ENCODE data around the gene SOAT1. TPM values are rescaled to one million over a fixed set of nuclear protein-coding genes. Genes with fewer than 3 reads are reported as not detected.
"Not testable (repeated sequence)": the region's sequence is repeated elsewhere in the genome, so short reads cannot be mapped to it uniquely, and the experiment has no call there.

Gene SOAT1
- total and polyA plus RNA-seq, 5 donors: 5.1 to 20.3 (median 18.2) TPM

DNA sequence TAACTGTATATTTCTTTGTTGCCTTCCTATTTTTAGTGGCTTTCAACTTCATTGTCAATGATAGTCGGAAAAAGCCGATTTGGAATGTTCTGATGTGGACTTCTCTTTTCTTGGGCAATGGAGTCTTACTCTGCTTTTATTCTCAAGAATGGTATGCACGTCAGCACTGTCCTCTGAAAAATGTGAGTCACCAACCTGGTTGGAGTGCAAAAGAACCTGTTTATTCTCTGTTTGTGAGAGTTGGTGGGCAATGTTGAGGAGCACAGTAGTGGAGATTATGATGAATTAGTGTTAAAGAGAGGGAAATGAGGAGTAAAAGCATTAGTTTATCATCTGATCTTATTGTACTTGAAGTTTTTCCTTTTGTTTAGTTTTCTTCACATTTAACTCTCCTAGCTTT lies 57.7 kb downstream of the SOAT1 start:
- intact Hi-C loops (cut with DNase I): no loop called here
- ATAC-seq: no peak
- peaks cover 1% of the 10 kb centered on the region for H3K4me1 ChIP-seq (ENCODE audit: control insufficient read depth, insufficient read depth, low read length)
- no peak overlapping the region for H3K4me3 ChIP-seq (ENCODE audit: low read length)
- 90% methylated on average over 3 of the region's 3 CpGs for WGBS
- H3K27me3 ChIP-seq (ENCODE audit: control insufficient read depth, insufficient read depth): no peaks in the 10 kb centered on the region
- DNase-seq: no peak
- H3K9me3 ChIP-seq (ENCODE audit: control insufficient read depth, low read length): no peaks in the 10 kb centered on the region
- no peak overlapping the region for H3K27ac ChIP-seq (ENCODE audit: low read length)

DNA sequence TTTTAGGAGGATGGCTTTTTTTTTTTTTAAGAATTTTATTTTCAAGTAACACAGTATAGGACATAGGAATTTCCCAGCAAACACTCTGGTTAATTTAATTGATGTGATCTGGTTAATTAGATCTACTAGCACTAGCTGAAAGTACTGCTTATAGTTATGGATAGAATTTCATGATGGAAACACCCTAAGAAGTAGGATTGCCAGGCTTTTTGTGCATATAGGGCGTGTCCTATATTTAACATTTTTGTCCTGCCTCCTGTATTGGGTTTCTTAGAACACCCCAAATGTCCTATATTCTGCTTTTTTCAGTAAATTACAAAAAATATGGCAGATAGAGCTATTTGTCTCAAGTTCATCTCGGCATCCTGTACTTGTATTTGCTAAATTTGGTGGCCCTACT lies 58.6 kb downstream of the SOAT1 start:
- WGBS: 98% methylated on average over 2 of the region's 2 CpGs
- Histone ChIP-seq H3K4me3 (ENCODE audit: low read length) (no peak overlapping the region), H3K27ac (ENCODE audit: low read length) (no peak overlapping the region), H3K27me3 (ENCODE audit: control insufficient read depth, insufficient read depth) (no peaks in the 10 kb centered on the region), H3K4me1 (ENCODE audit: control insufficient read depth, insufficient read depth, low read length) (peaks cover 1% of the 10 kb centered on the region), H3K9me3 (ENCODE audit: control insufficient read depth, low read length) (no peaks in the 10 kb centered on the region)
- intact Hi-C loops (cut with DNase I): no loop called here
- ATAC-seq (no peak), DNase-seq (no peak)

DNA sequence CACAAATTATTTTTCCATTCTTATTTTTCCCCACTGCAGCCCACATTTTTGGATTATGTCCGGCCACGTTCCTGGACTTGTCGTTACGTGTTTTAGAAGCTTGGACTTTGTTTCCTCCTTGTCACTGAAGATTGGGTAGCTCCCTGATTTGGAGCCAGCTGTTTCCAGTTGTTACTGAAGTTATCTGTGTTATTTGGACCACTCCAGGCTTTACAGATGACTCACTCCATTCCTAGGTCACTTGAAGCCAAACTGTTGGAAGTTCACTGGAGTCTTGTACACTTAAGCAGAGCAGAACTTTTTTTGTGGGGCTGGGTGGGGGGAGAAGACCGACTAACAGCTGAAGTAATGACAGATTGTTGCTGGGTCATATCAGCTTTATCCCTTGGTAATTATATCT lies 59.9 kb downstream of the SOAT1 start:
- no peak overlapping the region for H3K27ac ChIP-seq (ENCODE audit: low read length)
- H3K27me3 ChIP-seq (ENCODE audit: control insufficient read depth, insufficient read depth): no peaks in the 10 kb centered on the region
- no peak overlapping the region for H3K4me3 ChIP-seq (ENCODE audit: low read length)
- no peaks in the 10 kb centered on the region for H3K4me1 ChIP-seq (ENCODE audit: control insufficient read depth, insufficient read depth, low read length)
- intact Hi-C loops (cut with DNase I): no loop called here
- ATAC-seq (peak; percentile 98 to 99), DNase-seq (peak; percentile 54 to 78 (median 65))
- H3K9me3 ChIP-seq (ENCODE audit: control insufficient read depth, low read length): no peaks in the 10 kb centered on the region
- WGBS: 40% methylated on average over 5 of the region's 5 CpGs

DNA sequence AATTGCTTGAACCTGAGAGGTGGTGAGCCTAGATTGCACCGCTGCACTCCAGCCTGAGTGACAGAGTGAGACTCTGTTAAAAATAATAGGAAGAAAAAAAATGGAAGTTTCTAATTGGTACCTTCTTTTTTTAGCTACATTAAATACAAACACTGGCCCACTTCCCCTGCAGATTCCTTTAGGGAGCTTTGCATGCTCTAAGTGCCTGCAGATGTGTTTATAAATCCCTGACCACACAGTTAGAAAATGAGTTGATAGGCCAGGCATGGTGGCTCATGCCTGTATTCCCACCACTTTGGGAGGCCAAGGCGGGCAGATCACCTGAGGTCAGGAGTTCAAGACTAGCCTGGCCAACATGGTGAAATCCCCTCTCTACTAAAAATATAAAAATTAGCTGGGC lies 68.0 kb downstream of the SOAT1 start:
- intact Hi-C loops (cut with DNase I): loop anchor here in 2 of 4 donors (10.0 kb wide), 1 partner anchor 67 kb away; the partner anchor contains the start of gene SOAT1 (in 2 of the 2)
- whole genome bisulfite sequencing: 87% methylated on average over 2 of the region's 2 CpGs
- H3K27ac ChIP-seq (ENCODE audit: low read length); DNase-seq; H3K9me3 ChIP-seq (ENCODE audit: control insufficient read depth, low read length); H3K27me3 ChIP-seq (ENCODE audit: control insufficient read depth, insufficient read depth); H3K4me1 ChIP-seq (ENCODE audit: control insufficient read depth, insufficient read depth, low read length); ATAC-seq; H3K4me3 ChIP-seq (ENCODE audit: low read length): not testable (repeated sequence)

DNA sequence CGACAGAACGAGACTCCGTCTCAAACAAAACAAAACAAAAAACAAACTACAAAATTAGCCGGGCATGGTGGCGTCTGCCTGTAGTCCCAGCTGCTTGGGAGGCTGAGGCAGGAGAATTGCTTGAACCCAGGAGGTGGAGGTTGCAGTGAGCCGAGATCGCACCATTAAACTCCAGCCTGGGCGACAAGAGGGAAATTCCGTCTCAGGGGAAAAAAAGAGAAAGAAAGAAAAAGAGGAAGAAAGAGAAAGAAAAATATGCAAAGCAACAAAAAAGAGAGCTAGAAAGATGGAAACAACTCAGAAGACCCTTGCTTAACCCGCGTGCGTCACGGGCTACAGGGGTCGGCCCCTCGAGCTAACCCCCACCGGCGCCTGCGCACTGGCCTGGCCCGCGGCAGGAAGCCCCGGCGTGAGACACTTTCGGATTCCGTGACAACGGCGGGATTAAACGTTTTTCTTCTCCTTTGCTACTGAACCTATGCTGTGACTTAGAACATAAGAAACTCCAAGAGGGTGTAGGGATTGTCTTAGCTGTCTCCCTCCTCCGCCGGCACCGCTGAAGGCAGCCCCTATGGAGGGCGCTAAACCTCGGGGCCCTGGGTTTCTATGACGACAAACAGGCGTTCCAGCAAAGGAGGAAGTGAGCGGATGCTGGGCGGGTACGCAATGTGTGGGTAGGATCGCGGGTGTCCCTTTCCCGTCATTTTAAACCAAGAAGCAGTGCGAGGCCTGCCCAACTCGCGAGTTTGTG lies 71.9 kb downstream of the SOAT1 start, which contains the start of gene AXDND1:
Gene AXDND1 (plus strand): TSS at position 630 of the 751 bp plus-strand sequence. CDS start 539 bp downstream, outside the sequence.
- H3K4me1 ChIP-seq (ENCODE audit: control insufficient read depth, insufficient read depth, low read length): no peaks in the 10 kb centered on the region
- DNase-seq: peak; percentile 88 to 95 (median 95)
- H3K27ac ChIP-seq (ENCODE audit: low read length): peak within 1 kb of the TSS; percentile 89
- ATAC-seq: peak; percentile 97 to 98
- WGBS: 7% methylated on average over 43 of the region's 43 CpGs
- intact Hi-C loops (cut with DNase I): loop anchor here (5.0 to 10.0 kb wide), 3 partner anchors 71 to 283 kb away; partner anchors contain the start of genes TOR3A (in 3 of the 4) and SOAT1 (in 2 of the 4)
- no peaks in the 10 kb centered on the region for H3K9me3 ChIP-seq (ENCODE audit: control insufficient read depth, low read length)
- H3K4me3 ChIP-seq (ENCODE audit: low read length): peak within 1 kb of the TSS; percentile 62
- no peaks in the 10 kb centered on the region for H3K27me3 ChIP-seq (ENCODE audit: control insufficient read depth, insufficient read depth)

DNA sequence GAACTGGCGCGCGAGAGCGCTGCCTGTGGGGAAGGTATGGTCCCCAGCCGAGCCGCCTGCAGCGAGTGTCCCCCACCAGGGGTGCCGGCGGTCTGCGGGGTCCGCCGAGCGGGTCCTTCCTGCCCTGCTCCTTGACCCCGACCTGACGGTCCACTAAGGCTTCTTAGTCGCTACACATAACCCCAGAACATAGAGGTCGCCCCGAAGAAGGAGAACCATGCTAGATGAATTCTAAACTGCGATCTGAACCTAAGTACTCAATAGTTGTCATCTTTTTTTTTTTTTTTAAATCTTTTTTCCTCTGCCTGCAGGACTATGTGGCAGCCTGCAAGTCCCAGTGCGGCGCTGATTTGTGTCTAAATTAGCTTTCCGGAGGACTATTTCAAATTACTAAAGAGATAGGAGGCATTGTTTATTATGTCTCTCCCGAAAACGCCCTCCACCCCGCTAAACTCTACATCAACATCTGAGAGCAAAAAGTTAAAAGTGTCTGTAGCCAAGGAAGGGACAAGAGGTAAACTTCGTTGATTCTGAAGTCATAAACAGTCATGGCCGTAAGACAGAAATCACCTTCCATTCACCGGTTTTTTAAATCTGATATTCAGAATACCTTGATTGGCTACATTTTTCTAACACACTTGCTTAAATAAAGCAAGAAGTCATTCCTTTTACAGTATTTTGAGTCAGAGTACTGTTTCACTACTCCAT lies 72.7 kb downstream of the SOAT1 start:
- peak in 1 of 3 donors; percentile 58 for DNase-seq
- Histone ChIP-seq H3K27ac (ENCODE audit: low read length) (peak overlapping the region; percentile 89), H3K9me3 (ENCODE audit: control insufficient read depth, low read length) (no peaks in the 10 kb centered on the region), H3K27me3 (ENCODE audit: control insufficient read depth, insufficient read depth) (no peaks in the 10 kb centered on the region), H3K4me1 (ENCODE audit: control insufficient read depth, insufficient read depth, low read length) (no peaks in the 10 kb centered on the region), H3K4me3 (ENCODE audit: low read length) (peak overlapping the region; percentile 62)
- no peak for ATAC-seq
- intact Hi-C loops (cut with DNase I): loop anchor here (5.0 to 10.0 kb wide), 3 partner anchors 71 to 284 kb away; partner anchors contain the start of genes TOR3A (in 3 of the 4) and SOAT1 (in 2 of the 4)
- 4% methylated on average over 28 of the region's 28 CpGs for WGBS

DNA sequence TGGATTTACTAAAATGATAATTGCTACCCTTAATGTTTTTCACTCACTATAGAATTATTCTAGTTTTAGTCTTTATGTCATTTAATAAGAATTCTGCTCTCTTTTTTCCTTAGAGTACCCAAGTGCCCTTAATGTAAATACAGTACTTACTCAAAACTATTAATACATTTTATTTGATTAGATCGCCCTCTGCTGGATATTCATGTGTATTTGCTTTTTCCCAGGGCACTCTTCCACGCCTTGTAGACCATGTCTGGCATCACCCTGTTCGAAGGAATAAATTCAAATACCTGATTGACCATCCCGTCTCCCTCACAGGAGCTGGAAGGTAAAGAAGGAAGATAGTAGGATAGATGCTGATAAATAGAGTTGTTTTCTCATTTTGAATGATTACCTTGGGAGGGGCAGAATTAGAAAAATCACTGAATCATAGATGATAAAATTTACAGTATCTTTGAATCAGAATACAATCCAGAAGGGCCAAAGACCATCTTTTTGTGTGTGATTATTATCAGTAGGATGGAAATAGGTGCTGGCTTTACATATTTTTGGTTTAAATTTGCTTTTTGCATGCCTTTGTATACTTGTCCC lies 76.2 kb downstream of the SOAT1 start:
- ATAC-seq: peak; percentile 32 to 39
- WGBS: 2% methylated on average over 4 of the region's 4 CpGs
- no peak for DNase-seq
- Histone ChIP-seq H3K27me3 (ENCODE audit: control insufficient read depth, insufficient read depth) (no peaks in the 10 kb centered on the region), H3K27ac (ENCODE audit: low read length) (no peak overlapping the region), H3K4me1 (ENCODE audit: control insufficient read depth, insufficient read depth, low read length) (no peaks in the 10 kb centered on the region), H3K4me3 (ENCODE audit: low read length) (no peak overlapping the region), H3K9me3 (ENCODE audit: control insufficient read depth, low read length) (no peaks in the 10 kb centered on the region)
- intact Hi-C loops (cut with DNase I): loop anchor here (2.0 to 10.0 kb wide), 4 partner anchors 75 to 291 kb away; partner anchors contain the start of genes TOR3A (in 3 of the 4) and SOAT1 (in 2 of the 4)

DNA sequence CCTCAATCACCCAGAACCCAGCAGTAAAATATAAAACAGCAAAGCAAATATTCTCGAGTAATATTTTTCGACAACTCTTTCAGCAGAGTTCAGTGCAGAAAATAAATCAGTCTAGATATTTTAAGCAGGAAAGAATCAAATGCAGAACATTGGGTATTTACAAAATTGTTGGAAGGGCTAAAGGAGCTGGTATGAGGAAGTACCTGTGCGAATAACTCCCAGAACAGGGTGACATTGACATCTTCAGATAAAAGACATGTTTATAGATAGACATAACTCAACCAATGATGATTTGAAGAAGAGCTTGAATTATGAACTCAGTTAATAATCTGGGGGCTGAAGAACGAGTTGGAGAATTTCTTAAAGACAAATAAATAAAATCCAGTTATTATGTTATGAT lies 78.6 kb downstream of the SOAT1 start:
- Histone ChIP-seq H3K4me3 (ENCODE audit: low read length) (no peak overlapping the region), H3K4me1 (ENCODE audit: control insufficient read depth, insufficient read depth, low read length) (no peaks in the 10 kb centered on the region), H3K27me3 (ENCODE audit: control insufficient read depth, insufficient read depth) (no peaks in the 10 kb centered on the region), H3K27ac (ENCODE audit: low read length) (no peak overlapping the region), H3K9me3 (ENCODE audit: control insufficient read depth, low read length) (no peaks in the 10 kb centered on the region)
- WGBS: 71% methylated on average over 4 of the region's 4 CpGs
- ATAC-seq (no peak), DNase-seq (no peak)
- intact Hi-C loops (cut with DNase I): no loop called here

DNA sequence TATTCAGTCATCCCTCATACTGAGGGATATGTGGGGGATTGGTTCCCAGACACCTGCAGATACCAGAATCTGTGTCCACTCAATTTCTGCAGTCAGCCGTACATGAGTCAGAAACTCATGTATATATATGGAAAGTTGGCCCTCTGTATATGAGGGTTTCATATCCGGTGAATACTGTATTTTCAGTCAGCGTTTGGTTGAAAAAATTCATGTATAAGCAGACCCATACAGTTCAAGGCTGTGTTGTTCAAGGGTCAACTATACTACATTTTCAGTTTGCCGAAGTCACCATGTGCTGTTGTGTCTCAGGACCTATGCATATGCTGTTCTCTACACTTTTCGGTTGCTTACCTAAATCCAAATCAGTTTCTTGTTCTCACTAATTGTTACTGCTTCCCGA lies 82.6 kb downstream of the SOAT1 start:
- H3K27ac ChIP-seq (ENCODE audit: low read length): no peak overlapping the region
- no peaks in the 10 kb centered on the region for H3K27me3 ChIP-seq (ENCODE audit: control insufficient read depth, insufficient read depth)
- no peak overlapping the region for H3K4me3 ChIP-seq (ENCODE audit: low read length)
- no peak for ATAC-seq
- 89% methylated on average over 6 of the region's 6 CpGs for WGBS
- DNase-seq: no peak
- H3K9me3 ChIP-seq (ENCODE audit: control insufficient read depth, low read length): no peaks in the 10 kb centered on the region
- no peaks in the 10 kb centered on the region for H3K4me1 ChIP-seq (ENCODE audit: control insufficient read depth, insufficient read depth, low read length)
- intact Hi-C loops (cut with DNase I): no loop called here

DNA sequence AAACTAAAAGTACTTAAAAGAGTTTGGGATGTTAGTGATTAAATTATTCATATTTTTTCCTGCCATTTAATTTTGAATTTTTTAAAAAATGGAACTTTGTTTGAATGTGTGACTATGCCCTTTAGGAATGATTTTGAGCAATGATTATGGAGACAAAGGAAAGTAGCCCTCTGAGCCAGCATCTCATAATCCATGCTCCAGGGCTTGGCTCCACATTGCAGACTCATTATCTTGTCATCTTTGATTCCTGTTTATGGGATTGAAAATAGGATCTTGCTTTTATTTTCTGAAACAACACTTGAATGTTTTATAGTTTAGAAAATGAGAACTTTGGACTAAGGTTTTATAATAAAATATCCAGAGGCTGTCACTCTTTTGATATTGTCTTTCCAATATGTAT lies 86.7 kb downstream of the SOAT1 start:
- Histone ChIP-seq H3K27me3 (ENCODE audit: control insufficient read depth, insufficient read depth) (no peaks in the 10 kb centered on the region), H3K4me1 (ENCODE audit: control insufficient read depth, insufficient read depth, low read length) (no peaks in the 10 kb centered on the region), H3K4me3 (ENCODE audit: low read length) (no peak overlapping the region), H3K9me3 (ENCODE audit: control insufficient read depth, low read length) (no peaks in the 10 kb centered on the region), H3K27ac (ENCODE audit: low read length) (no peak overlapping the region)
- DNase-seq (no peak), ATAC-seq (no peak)
- intact Hi-C loops (cut with DNase I): no loop called here

DNA sequence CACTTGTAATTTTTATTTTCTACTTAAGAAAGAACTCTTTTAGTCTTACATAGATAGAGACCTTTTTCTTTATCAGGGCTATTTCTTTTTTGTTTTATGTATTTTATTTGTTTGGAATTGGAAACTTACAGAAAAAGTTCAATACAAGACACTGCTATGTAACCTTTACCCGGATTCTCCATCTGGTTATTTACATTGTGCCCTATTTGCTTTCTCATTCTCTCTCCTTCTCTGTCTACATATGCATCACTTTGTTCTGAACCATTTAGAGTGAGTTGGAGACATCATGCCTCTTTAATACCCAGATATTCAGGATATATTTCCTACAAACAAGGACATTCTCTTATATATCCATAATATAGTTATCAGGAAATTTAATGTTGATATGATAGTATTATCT lies 90.4 kb downstream of the SOAT1 start:
- WGBS: 77% methylated on average over 1 of the region's 1 CpG

More for the DNA sequence above, 90.4 kb downstream of the SOAT1 start:
- H3K4me1 ChIP-seq (ENCODE audit: control insufficient read depth, insufficient read depth, low read length): no peaks in the 10 kb centered on the region
- no peak for DNase-seq
- no peak for ATAC-seq
- H3K27me3 ChIP-seq (ENCODE audit: control insufficient read depth, insufficient read depth): no peaks in the 10 kb centered on the region
- no peaks in the 10 kb centered on the region for H3K9me3 ChIP-seq (ENCODE audit: control insufficient read depth, low read length)
- no peak overlapping the region for H3K4me3 ChIP-seq (ENCODE audit: low read length)
- intact Hi-C loops (cut with DNase I): no loop called here
- no peak overlapping the region for H3K27ac ChIP-seq (ENCODE audit: low read length)
